Ureter (tissue), 1 donor: ENCODE measurements around the gene SLC39A11. TPM values are rescaled to one million over a fixed set of nuclear protein-coding genes. Genes with fewer than 3 reads are reported as not detected.

Experiments used
- DNase-seq: peaks from one replicate; pipeline ENCODE4 v3.0.0-alpha.2; 2020; ENCODE audit warnings: low spot score
- total RNA-seq: library from RNA; stranded (reverse); gene quantifications from one replicate; pipeline ENCODE4 v1.2.4, GENCODE V29; 2023
- donor health status: DM: yes; HTN: yes; CAD: no.

SLC39A11 gene
- total RNA-seq, 1 donor from 2014 or later = 60.3 TPM

DNA sequence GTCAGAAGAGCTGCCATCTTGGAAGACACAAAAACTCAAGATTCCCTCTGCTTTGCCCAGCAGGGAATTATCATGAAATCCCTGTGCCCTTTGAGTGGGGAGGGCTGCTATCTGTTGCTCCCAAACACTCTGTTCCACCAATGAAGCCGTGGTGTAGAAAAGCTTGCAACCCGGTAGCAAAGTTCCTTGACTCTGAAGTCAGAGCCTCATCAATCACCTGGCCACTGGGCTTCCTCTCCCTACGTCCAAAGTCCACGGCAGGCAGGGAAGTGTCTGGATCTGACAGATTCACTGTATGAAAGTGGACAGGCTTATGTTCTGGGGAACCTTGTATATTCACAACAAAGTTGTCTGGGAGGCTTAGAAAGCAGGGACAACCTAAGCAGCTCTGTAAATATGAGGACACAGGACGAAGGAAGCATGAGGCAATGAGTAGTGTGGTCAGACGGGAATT is 343.3 kb downstream of the SLC39A11 start:
- DNase-seq = no peak

DNA sequence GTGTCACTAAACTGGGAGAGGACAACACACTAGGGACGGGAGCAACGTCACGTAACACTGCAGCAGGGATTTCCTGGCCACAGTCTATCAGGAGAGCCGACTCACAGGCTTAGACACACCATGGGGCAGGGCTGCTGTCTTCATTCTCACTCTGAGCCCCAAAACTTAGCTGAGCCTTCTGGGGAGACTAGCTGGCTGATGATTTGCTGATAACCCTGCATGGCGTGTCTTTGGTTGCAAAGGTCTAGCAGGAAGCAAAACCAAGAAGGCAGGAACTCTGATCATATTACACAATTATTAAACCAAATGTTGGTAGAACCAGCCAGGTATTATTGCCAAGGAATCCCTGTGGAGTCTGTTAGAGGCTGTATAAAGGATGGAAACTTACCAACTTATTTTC is 345.0 kb downstream of the SLC39A11 start:
- no peak for DNase-seq

DNA sequence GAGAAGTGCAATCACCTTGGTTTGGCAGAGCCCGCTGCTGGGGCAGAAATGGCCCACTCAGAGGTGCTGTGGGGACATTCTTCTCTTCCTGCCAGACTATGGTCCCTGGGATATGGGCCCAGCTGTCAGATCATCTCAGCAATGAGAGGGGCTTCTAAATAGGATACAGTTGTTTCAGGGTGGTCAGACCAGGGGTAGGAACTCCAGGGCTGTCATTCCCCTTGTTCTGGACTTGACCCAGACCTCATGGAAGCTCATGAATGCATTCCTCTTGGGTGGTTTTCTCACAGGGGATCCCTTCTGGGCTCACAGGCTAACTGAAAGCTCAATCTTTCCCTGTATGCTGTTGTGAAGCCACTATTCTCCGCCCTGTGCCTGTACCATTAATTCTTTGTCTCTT is 347.2 kb downstream of the SLC39A11 start:
- no peak for DNase-seq

DNA sequence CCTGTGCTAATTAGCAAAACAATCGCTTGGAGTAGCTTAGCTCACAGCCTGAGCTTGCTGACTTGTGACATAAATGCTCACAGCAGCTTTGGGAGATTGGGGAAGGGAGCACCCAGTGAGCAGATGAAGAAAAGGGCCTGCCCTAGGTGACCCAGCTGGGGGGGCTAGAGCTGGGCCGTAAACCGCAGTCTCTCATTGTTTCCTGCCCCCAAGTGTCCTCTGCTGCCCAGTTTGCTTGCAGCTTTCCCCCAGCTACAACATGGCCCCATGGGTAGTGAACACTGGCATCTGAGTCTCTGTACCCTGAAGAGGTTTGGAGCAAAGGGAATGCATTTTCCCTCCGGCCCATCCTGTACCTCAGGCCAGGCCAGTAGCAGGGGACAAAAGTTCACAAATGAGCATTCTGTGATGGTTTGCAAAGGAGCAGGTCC is 349.4 kb downstream of the SLC39A11 start:
- DNase-seq = no peak

DNA sequence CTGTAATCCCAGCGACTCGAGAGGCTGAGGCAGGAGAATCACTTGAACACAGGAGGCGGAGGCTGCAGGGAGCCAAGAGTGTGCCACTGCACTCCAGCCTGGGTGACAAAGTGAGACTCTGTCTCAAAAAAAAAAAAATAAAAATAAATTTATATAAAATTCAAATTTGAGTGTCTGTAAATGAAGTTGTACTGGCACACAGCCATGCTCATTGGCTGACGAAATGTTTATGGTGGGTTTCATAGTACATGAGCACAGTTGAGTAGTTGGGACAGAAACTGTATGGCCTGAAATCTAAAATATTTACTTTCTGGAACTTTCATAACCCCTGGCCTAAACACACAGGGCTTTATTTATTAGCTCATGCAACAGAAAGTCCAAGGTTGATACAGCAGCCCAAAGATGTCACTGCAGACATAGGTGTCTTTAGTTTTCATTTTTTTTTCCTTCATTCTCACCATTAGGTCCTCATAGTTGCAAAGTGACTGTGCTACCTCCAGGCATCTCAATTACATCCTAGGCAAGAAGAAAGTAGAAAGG is 355.3 kb downstream of the SLC39A11 start:
- DNase-seq = no peak

DNA sequence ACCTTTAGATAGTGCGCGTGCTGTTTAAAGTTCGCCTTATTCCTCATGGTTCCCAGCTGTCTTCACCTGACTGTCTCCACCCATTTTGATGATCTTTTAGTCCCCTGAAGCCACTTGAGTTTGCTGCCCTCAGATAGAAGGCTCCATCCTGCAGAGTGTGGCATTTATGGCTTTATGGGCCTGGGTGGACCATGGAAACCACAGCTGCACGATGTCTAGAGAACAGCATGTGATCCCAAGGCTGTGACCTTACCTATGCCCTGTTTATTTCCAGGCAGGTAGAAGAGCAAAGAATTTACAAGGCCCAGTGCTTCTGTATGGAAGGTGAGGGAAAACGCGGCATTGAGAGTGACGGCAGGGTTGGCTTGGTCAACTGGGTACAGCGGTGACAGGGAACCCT is 356.9 kb downstream of the SLC39A11 start:
- DNase-seq = no peak

DNA sequence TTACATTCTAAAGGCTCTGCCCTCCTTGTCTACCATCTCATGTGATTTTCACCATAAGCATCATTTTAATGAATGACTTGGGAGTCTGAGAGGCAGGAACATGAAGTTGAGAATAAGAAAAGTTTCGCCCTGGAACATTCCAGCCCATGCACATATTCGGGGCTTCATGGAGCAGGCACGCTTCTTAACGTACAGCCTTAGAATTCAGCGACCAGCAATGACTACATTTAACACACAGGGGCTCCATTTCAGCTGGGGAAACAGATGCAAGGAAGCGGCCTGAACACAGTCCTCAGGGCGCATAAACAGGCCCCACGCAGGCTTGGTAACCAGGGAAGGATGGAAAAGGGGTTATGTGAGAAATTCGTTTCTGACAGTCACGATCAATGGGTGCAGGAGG is 357.4 kb downstream of the SLC39A11 start:
- DNase-seq = no peak

DNA sequence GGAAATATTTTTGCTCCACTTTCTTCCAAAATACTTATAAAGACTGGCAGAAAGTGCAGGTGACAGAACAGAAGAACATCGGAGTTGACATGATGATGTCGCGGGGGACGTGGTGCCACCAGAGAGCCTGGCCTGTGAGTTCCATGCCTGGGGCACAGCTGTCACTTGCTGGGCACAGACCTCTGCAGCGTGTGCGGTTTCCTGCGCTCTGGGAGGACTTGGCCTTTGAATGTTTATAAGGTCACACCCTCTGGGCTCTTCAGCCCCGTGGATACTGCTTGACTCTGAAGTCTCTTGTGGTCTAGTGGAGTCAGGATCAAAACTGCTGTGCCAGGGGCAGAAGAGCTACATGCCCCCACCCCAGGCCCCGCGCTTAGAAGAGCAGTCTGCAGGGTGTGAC is 357.9 kb downstream of the SLC39A11 start:
- no peak for DNase-seq

DNA sequence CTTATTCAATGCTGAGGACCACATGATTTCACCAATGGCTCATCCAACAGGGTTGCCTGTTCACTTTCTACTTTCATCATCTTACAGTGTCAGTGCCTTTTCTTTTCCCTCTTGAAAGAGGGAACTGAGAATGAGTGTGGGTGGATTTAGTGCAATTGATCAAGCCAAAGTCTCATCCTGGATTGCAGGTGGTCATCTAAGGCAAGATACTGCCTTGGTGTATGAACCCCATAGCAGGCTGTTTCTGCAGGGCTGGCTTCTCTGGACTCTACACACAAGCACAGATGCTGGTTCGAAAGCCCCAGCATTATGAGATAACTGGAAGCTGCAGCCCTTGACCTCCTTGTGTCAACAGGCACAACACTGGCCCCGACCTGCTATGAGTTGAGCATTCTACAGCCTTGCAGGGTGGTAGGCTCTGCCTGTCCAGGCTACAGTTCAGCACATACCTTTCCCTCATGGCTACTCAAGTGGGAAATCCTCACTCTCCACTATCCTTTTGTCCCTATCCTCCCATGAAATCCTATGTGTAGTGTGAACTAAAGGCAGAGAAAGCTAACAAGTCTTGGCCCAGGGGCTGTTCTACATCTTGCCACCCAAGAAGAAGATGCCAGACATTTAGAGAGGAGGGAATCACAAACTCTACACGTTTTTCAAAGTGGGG is 358.7 kb downstream of the SLC39A11 start:
- DNase-seq = no peak

DNA sequence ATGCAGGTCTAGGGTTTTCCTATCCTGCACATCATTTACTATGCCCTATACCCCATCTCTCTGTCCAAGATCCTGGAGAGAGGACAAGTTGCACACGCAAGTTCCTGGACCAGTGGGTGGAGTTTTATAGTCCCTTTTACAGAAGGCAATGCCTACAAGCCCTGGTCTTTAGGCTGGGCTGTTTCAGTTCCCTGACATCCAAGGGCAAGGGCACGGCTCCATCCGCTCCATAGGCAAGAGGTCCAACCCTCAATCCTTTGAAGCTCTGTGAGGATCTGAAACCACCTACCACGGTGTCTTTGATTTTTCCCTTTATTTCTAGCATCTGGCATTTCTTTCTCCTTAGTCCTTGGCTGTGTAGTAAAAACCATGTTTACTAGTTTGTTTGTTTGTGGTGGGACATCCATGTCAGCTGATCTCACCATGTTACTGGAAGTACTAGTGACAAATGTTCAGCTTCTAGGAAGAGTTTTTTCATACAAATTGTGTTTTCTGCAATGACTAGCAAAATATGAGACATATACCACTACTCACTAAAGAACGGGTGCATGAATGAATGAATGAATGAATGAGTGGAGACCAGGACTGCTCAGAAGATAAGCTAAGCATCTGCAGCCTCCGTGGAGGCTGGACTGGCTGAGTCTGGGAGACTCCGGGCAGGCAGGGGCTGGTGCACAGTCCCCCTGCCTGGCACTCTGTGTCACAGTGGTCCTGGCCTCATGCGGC is 359.4 kb downstream of the SLC39A11 start:
- no peak for DNase-seq

DNA sequence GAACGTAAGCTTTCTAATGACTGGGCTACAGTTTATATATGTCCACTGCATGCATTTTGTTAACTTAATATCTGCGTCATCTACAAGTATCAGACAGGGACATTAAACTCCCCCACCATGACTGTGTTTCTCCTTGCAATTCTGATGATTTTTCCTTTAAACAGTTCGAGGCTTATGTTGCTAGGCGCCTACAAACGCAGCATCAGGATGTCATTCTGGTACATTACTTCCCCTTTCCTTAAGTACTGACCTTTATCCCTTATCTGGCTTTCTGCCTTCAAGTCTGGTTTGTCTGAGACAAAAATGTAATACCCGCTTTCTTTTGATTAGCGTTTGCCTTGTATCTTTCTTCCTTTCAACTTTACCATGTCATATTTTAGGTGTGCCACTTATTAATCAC is 362.4 kb downstream of the SLC39A11 start:
- no peak for DNase-seq

DNA sequence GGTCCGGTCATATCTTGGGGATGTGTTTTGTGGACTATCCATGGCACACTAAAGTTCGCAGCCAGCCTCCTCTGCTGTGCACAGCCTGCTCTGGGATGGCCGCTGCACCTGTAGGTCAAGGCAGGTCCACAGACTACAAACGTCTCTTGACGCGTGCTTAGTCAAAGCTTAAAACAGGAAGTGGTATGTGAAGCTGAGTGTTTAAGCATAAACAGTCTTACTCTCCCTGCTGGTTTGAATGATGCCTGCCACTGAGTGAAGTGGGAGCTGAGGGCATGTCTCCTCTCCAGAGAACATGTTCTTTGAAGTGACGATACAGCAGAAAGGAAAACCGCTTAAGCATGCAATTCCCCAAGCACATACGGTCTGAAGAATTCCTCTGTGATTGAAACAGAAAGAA is 365.6 kb downstream of the SLC39A11 start:
- no peak for DNase-seq

DNA sequence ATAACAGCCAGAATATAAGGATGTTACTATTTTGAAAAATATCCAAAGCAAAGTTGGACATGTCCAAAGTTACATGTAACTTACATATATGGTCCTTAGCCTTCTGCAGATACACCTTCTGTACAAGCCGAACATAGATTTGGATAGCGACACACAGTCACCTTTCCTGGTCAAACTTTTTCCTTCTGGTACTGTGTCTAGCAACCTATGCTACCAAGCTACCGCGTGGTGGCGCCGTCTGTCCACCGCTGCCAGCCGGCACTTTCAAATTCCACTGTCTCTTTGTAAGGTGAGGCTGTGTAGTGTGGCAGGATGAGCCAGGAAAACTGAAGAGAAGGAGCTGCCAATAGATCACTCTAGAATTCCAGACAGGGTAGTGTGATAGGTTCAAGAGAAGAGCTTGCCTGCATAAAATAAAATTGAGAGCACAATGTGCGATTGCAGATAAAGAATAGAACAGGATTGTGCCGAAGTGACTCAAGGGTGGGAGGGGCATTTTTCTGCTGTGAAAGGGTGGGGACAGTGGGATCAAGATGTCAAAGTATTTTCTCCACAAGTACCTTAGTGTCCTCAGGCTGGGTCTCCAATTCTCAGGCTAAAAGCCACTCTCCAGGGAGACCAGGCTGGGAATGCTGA is 366.9 kb downstream of the SLC39A11 start:
- DNase-seq = peak; percentile 51

DNA sequence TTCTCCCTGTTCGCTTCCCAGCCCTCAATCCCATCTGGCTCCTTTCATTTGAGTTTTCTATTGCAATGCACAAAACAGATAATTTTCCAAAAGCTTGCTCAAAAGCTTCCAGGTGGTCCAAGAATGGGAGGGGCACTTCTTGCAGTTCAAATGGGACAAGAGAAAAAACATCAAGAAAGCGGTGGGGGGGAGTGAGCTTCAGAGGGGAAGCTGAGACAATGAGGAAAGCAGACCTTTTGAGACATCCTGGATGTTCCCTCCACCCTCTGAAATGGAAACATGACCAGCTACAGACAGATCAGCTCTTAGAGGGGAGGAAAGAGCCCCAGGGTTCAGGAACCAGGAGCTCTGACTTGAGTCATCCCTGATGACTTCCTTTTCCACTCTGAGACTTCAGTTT is 368.2 kb downstream of the SLC39A11 start:
- DNase-seq = no peak

DNA sequence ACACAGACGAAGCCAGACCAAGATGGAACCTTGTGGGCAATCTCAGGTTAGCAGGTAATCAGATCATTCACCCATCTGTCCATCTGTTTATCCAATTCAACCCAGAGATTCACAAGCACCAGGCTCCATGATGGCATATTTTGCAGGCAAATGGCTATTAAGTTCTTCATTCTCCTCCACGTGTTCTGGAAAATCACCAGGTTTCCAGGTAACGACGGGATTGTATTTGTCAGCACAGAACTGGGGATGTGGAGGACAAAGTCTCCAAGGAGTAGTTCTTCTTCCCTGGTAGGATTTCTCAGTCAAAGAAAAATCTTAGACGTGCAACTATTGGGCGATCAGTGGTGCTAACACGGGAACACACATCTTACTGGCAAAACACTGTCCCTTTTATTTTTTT is 368.8 kb downstream of the SLC39A11 start:
- no peak for DNase-seq

DNA sequence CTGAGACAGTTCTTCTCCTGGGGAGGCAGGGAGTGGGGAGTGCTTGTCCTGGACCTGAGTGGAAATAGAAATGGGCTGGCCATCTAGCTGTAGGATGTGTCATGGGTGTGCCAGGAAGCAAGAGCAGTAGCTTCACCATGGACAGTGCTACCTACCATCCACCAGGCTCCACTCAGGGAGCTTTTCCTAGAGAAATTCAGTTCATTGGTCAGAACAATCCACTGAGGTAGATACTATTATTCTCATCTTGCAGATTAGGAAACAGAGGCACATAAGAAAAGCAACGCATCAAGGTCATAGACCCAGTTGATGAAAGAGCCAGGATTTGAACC is 372.0 kb downstream of the SLC39A11 start:
- no peak for DNase-seq

DNA sequence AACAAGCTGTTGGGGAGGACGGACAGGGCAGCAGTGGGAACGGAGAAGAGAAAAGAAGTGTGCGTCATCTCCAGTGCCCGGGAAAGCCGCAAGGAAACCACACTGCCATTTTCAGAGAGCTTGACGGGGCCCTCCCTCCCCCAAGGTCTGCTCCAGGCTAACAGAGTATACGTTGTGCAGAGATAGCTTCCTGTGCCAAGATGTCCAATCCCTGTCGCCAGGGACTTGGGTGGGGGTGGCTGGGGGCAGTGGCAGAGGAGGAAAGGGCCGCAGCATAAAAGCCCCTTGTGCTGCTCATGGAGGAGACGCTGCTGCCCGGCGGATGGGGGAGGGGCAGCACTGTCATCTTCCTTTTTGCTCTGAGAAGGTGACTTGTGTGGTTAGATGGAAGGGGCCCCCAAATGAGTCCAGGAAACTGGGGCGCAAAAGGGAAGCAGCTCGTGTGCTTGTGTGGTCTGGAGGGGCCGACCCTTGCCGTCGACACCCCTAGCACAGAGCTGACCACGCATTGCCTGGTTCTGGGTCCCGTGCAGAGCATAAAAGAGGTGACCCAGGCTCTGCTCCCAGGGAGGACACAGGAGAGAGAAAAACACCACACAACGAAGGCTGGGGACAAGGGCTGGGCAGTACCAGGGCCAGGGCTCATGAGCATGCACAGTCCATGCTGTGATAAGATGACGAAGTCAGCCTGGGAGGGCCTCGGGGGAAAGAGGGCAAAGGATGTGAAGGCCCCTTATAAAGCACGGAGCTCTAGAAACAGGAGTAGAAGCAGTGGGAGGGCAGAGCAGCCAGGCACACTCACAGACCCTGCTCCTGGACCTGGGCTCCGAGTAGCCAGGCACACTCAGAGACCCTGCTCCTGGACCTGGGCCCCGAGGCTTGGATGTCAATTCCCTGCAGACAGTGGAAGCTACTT is 372.7 kb downstream of the SLC39A11 start:
- no peak for DNase-seq

DNA sequence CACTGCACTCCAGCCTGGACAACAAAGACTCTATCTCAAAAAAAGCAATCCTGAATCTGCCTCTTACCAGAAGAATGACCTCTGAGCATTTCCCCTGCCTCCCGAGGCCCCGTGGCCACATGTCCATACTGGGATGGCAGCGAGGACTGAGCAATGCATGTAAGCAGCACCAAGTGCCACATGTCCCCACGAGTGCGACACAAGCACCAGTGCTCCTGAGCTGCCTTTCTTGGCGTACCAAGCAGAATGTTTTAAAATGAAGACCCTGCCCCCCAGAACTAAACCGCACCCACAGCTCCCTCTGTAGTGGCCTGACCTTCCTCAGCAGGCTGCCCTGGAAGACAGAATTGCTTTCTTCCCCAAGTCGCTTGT is 373.3 kb downstream of the SLC39A11 start:
- DNase-seq = no peak

DNA sequence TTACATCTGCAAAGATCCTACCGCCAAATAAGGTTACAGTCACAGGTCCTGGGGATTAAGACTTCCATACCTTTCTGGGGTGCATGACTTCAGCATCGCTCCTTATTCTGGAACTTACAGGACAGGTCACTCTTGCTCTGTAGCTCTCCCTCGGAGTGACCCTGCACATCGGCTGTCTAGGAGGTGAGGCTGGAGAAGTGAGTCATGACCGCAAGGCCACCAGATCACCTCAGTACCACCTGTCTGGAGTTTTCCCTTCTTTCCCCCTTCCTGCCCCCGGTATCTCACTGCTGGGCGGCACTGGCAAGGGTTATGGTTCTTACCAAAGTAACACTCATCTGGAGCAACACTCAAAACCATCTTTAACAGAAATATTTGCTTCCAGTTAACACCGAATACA is 374.8 kb downstream of the SLC39A11 start:
- no peak for DNase-seq

DNA sequence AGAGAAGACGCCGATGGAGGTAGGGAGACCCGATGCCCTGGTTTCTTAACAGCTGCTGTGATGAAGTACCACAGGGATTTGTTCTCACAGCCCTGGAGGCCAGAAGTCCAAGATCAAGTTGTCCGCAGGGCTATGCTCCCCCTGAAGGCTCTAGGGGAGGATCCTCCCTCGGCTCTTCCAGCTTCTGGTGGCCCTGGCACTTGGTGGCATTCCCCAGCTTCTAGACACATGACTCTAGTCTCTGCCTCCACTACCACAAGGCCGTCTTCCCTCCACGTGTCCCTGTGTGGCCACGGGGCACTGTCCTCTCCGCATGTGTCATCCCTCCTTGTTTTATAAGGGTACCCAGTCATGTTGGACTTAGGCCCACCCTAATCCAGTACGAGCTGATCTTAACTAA is 375.2 kb downstream of the SLC39A11 start:
- DNase-seq = no peak

DNA sequence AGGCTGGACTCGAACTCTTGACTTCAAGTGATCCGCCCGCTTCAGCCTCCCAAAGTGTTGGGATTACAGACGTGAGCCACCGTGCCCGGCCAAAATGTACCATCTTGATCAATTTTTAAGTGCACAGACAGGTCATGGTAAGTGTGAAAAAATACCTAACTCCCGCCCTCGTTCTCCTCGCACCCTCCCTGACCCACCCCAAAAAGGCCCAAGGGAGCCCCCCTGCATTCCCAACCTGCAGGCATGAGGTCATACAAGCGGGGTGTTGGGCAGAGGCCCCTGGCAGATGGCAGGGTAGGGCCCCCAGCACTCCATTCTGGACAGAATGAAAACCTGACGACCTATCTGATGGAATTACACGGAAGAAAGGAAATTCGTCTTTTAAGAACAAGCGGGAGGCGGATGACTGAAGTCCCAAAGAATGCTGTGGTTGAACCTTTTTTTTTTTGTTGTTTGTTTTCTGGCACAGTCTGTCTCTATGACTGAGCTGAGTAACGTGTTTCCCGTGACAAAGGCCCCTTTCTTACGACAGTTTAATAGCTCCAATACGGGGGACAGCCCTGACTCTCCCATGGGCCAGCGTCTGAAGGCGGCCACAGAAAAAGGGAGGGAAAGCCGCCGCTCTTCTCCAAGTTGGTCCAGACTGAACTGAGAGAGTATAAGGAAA is 376.4 kb downstream of the SLC39A11 start:
- no peak for DNase-seq
